Rectal smooth muscle tissue (tissue), 1 donor: ENCODE measurements around the gene TM4SF18.

ENCODE experiments used
- H3K27ac ChIP-seq: one replicate; pipeline ENCODE4 v1.7.0; 2013; ENCODE audit warnings: low read depth, low read length, inconsistent platforms
- H3K27me3 ChIP-seq: one replicate; pipeline ENCODE4 v1.7.0; 2013; ENCODE audit warnings: low read length; ENCODE audit not compliant: control insufficient read depth, insufficient read depth
- H3K36me3 ChIP-seq: one replicate; pipeline ENCODE4 v1.7.0; 2013; ENCODE audit warnings: low read length; ENCODE audit not compliant: control insufficient read depth, insufficient read depth
- H3K4me1 ChIP-seq: one replicate; pipeline ENCODE4 v1.7.0; 2013; ENCODE audit warnings: low read length; ENCODE audit not compliant: control insufficient read depth, insufficient read depth
- H3K4me3 ChIP-seq: one replicate; pipeline ENCODE4 v1.7.0; 2013; ENCODE audit warnings: low read length
- H3K9ac ChIP-seq: one replicate; pipeline ENCODE4 v1.7.0; 2013; ENCODE audit warnings: low read length

Gene TM4SF18

GRCh38 chr3:149332227-149332765 is 1.1 kb downstream of the TM4SF18 start:
- no peak overlapping the region for H3K27ac ChIP-seq

DNA sequence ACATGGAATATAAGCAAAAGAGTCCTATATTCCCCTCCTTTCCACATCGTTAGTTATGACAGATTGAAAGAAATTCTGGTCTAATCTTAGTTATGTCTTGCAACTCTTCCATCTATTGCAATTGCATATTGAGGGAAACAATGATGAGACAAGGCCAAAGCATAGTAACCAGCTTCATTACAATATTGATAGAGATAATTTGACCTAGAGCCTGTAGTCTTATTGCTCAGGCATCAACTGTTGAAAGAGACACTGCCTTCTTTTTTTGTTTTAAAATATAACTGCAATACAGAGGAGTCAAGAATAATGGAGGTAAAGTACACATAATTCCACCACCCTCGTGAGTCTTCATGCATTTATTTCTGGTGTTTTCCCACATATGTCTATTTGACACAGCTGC is 2.0 kb downstream of the TM4SF18 start:
- Histone ChIP-seq H3K27ac (no peak overlapping the region), H3K27me3 (no peaks in the 10 kb centered on the region), H3K4me1 (no peaks in the 10 kb centered on the region), H3K4me3 (no peak overlapping the region), H3K9ac (no peak overlapping the region), H3K36me3 (no peaks in the 10 kb centered on the region)

More at GRCh38 chr3:149332227-149332765, 1.1 kb downstream of the TM4SF18 start:
- no peak overlapping the region for H3K9ac ChIP-seq
- no peaks in the 10 kb centered on the region for H3K27me3 ChIP-seq
- H3K4me3 ChIP-seq, result no peak overlapping the region
- no peaks in the 10 kb centered on the region for H3K4me1 ChIP-seq
- H3K36me3 ChIP-seq, result no peaks in the 10 kb centered on the region

- Histone ChIP-seq H3K27me3 (no peaks in the 10 kb centered on the region), H3K36me3 (no peaks in the 10 kb centered on the region), H3K27ac (no peak overlapping the region), H3K4me3 (no peak overlapping the region), H3K4me1 (no peaks in the 10 kb centered on the region), H3K9ac (no peak overlapping the region)
These were observed 2.7 kb downstream of the TM4SF18 start for GRCh38 chr3:149330609-149331331.

DNA sequence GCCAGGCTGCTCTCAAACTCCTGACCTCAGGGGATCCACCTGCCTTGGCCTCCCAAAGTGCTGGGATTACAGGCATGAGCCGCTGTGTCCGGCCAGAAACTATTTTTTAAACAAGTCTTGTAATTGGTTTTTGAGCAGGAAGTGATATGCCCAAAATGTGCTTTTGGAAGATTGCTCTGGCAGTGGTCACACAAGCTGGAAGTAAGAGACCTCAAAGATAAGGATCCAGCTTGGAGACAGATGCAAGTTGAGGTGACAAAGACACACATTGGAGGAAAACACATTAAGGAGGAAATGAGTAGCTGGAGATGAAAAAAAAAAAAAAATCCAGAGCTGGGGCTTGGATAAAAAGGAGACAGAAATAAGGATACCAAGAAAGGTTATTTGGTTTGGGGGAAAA is 6.3 kb downstream of the TM4SF18 start:
- Histone ChIP-seq H3K36me3 (no peaks in the 10 kb centered on the region), H3K4me3 (no peak overlapping the region), H3K4me1 (no peaks in the 10 kb centered on the region), H3K27ac (no peak overlapping the region), H3K9ac (no peak overlapping the region), H3K27me3 (no peaks in the 10 kb centered on the region)

- Histone ChIP-seq H3K36me3 (no peaks in the 10 kb centered on the region), H3K9ac (no peak overlapping the region)
These were observed 7.9 kb downstream of the TM4SF18 start for GRCh38 chr3:149325581-149325980.

DNA sequence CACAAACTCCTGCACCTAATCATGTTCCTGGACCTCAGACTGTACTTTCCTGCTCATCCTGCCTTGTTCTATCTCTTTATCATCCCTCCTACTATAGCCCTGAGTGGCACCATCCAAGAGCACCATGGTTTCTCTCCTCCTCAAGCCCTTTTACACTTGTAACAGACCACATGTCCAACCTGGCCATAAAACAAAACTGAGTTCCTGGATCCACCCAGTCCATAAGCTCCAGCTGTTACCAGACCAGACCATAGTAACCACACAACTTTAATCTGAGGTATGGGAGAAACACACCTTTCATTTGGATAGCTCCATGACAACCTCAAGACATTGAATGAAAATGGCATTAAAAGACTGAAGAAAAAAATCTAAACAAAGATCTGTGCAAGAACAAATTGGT is 9.1 kb downstream of the TM4SF18 start:
- H3K9ac ChIP-seq, result no peak overlapping the region
- H3K27ac ChIP-seq, result no peak overlapping the region
- H3K4me3 ChIP-seq, result no peak overlapping the region
- H3K4me1 ChIP-seq, result no peaks in the 10 kb centered on the region
- H3K27me3 ChIP-seq, result no peaks in the 10 kb centered on the region
- H3K36me3 ChIP-seq, result no peaks in the 10 kb centered on the region

More at GRCh38 chr3:149325581-149325980, 7.9 kb downstream of the TM4SF18 start:
- Histone ChIP-seq H3K4me3 (no peak overlapping the region), H3K4me1 (no peaks in the 10 kb centered on the region), H3K27ac (no peak overlapping the region), H3K27me3 (no peaks in the 10 kb centered on the region)

DNA sequence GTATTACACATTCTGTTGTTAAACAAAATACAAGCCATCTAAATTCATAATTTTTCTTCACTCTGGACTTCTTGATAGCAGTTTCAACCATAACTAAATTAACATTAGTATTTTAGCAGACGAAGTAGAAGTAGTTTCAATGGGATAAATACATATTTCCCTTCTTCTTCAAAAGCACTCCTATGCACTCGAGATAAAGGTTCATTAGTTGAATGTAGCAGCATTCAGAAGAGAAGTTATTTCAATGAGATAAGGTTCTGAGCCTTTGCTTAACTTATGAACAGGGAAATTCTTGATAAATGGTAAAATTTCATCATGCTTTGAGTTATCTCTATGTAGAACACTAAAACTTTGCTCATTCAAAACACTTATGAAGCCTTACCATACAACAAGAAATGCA is 11.8 kb downstream of the TM4SF18 start:
- H3K9ac ChIP-seq, result no peak overlapping the region
- H3K4me3 ChIP-seq, result no peak overlapping the region
- H3K27me3 ChIP-seq, result no peaks in the 10 kb centered on the region
- H3K4me1 ChIP-seq, result no peaks in the 10 kb centered on the region
- no peak overlapping the region for H3K27ac ChIP-seq
- H3K36me3 ChIP-seq, result no peaks in the 10 kb centered on the region

DNA sequence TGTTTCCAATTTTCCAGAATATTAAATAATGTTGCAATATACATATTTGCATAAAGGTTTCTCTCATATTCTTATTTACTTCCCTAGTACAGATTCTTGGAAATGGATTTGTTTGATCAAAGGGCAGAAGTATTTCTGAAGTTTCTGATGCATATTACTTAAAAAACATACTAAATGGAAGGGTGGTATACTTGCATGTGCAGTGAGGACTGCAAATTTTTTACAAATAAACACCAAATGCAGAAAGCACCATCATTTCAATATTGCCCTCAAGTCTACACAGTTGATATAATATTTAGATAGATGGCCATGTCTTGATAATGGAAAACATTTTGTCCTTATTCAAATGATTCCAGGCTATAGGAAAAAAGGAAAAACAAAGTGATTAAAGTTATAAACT is 12.3 kb downstream of the TM4SF18 start:
- H3K27me3 ChIP-seq, result no peaks in the 10 kb centered on the region
- no peaks in the 10 kb centered on the region for H3K4me1 ChIP-seq
- no peak overlapping the region for H3K4me3 ChIP-seq
- no peak overlapping the region for H3K27ac ChIP-seq
- no peaks in the 10 kb centered on the region for H3K36me3 ChIP-seq
- no peak overlapping the region for H3K9ac ChIP-seq

DNA sequence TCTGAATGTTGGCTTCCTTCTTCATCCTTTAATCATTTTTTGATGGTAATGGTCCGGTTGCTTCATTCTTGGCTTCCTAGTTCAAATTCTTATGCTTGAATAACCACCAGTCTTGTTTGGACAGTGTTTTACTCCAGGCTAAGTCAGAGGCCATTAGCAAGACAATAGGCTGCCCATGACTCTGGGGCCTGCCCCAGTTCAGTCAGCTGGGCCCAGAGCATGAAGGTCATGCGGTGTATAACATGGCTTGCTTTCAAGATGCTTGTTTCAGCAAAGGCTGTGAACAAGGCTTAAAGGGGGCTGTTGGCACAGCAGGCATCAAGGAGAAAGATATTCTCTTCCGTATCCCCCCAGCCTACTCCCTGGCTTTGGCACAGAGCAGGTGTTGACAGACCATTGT is 13.7 kb downstream of the TM4SF18 start:
- no peaks in the 10 kb centered on the region for H3K36me3 ChIP-seq
- no peak overlapping the region for H3K4me3 ChIP-seq
- H3K27ac ChIP-seq, result no peak overlapping the region
- H3K9ac ChIP-seq, result no peak overlapping the region
- no peaks in the 10 kb centered on the region for H3K27me3 ChIP-seq
- no peaks in the 10 kb centered on the region for H3K4me1 ChIP-seq

DNA sequence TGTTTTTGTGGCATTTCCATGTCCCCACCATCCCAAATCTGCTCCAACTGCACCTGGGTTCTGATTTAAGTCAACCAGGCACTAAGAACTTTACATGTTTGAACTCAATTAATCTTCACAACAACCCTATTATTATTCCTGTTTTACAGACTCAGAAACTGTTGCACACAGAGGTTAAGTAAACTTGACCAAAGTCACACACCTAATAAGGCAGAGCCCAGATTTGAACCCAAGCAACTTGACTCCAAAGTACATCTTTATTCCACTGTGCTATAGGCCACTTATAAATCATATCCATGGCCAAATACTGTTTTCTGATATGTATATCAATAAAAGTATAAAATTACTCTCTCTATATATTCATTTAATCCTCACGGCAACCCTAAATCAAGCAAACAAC is 16.4 kb downstream of the TM4SF18 start:
- no peaks in the 10 kb centered on the region for H3K27me3 ChIP-seq
- no peaks in the 10 kb centered on the region for H3K36me3 ChIP-seq
- no peak overlapping the region for H3K27ac ChIP-seq
- H3K4me1 ChIP-seq, result no peaks in the 10 kb centered on the region
- H3K9ac ChIP-seq, result no peak overlapping the region
- H3K4me3 ChIP-seq, result no peak overlapping the region

DNA sequence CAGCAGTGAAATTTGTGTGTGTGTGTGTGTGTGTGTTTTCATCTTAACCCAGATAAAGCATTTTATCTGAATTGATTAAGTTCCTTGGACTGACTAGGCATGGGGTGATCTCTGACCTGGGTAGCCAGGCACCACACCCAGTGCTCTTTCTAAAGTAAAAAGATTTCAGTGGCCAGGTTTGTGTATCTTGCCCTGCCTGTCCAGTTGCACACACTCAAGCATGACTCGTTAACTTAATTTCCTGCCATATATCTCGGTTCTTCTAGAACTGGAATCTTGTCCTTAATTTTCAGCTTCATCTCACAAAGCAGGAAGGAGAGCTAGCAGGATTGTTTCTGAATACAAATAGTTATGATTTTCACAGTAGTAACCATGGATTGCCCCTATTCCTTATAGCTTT is 17.0 kb downstream of the TM4SF18 start:
- Histone ChIP-seq H3K4me1 (no peaks in the 10 kb centered on the region), H3K36me3 (no peaks in the 10 kb centered on the region), H3K27me3 (no peaks in the 10 kb centered on the region), H3K9ac (no peak overlapping the region), H3K27ac (no peak overlapping the region), H3K4me3 (no peak overlapping the region)

- H3K27me3 ChIP-seq, result no peaks in the 10 kb centered on the region
- no peak overlapping the region for H3K4me3 ChIP-seq
These were observed 17.7 kb downstream of the TM4SF18 start for GRCh38 chr3:149315694-149316093.

More at GRCh38 chr3:149315694-149316093, 17.7 kb downstream of the TM4SF18 start:
- Histone ChIP-seq H3K36me3 (no peaks in the 10 kb centered on the region), H3K9ac (no peak overlapping the region), H3K4me1 (no peaks in the 10 kb centered on the region), H3K27ac (no peak overlapping the region)
